AG08395 (cell line): ENCODE results near the gene ZC3H12D.
A peak's percentile ranks its signal among the peaks of the same experiment; 100 is the strongest.

Experiments used
- DNase-seq: peaks from one replicate; pipeline ENCODE4 v3.0.0; 2012; ENCODE audit warnings: mixed read lengths, low spot score

ZC3H12D gene

GRCh38 chr6:149441740-149442139, 43.1 kb downstream of the ZC3H12D start:
- no peak for DNase-seq

GRCh38 chr6:149440735-149441671, 43.8 kb downstream of the ZC3H12D start:
- no peak for DNase-seq

- DNase-seq: no peak
Measured at GRCh38 chr6:149439626-149440025, 45.2 kb downstream of the ZC3H12D start.

GRCh38 chr6:149438855-149439254, 46.0 kb downstream of the ZC3H12D start:
- DNase-seq: no peak

- DNase-seq: no peak
Measured at GRCh38 chr6:149437212-149437611, 47.6 kb downstream of the ZC3H12D start.

- no peak for DNase-seq
Measured at GRCh38 chr6:149436647-149437046, 48.2 kb downstream of the ZC3H12D start.

GRCh38 chr6:149435919-149436586, 48.8 kb downstream of the ZC3H12D start:
- DNase-seq: no peak

- no peak for DNase-seq
Measured at GRCh38 chr6:149433881-149434280, 50.9 kb downstream of the ZC3H12D start.

GRCh38 chr6:149433405-149433804, 51.4 kb downstream of the ZC3H12D start:
- DNase-seq: no peak

- DNase-seq: peak; percentile 90
Measured at GRCh38 chr6:149431905-149432775, 52.7 kb downstream of the ZC3H12D start.

GRCh38 chr6:149429427-149430360, 55.1 kb downstream of the ZC3H12D start:
- no peak for DNase-seq

GRCh38 chr6:149428606-149429005, 56.2 kb downstream of the ZC3H12D start:
- DNase-seq: no peak

- DNase-seq: no peak
Measured at GRCh38 chr6:149425754-149426153, 59.1 kb downstream of the ZC3H12D start.

GRCh38 chr6:149425224-149425623, 59.6 kb downstream of the ZC3H12D start:
- DNase-seq: no peak

GRCh38 chr6:149423964-149424440, 60.8 kb downstream of the ZC3H12D start:
- DNase-seq: no peak

GRCh38 chr6:149422581-149422980, 62.2 kb downstream of the ZC3H12D start:
- no peak for DNase-seq

- no peak for DNase-seq
Measured at GRCh38 chr6:149421132-149421531, 63.7 kb downstream of the ZC3H12D start.

- no peak for DNase-seq
Measured at GRCh38 chr6:149419696-149420404, 65.0 kb downstream of the ZC3H12D start.

GRCh38 chr6:149414821-149415220, 70.0 kb downstream of the ZC3H12D start:
- no peak for DNase-seq

- no peak for DNase-seq
Measured at GRCh38 chr6:149414009-149414408, 70.8 kb downstream of the ZC3H12D start.
